Activated T-cell treated with anti-CD3 and anti-CD28 coated beads, Interleukin-2, amount 50 U/mL, for 24 hours (primary cell): ENCODE data around the gene TEX10.
A peak's percentile ranks its signal among the peaks of the same experiment; 100 is the strongest.
"Not testable (repeated sequence)": the region's sequence is repeated elsewhere in the genome, so short reads cannot be mapped to it uniquely, and the experiment has no call there.

Experiments used
- DNase-seq: peaks from one replicate; pipeline ENCODE4 v3.0.0-alpha.2; 2020
- H3K27ac Mint-ChIP-seq: 2 replicates; pipeline ENCODE4 v1.8.0; 2020; ENCODE audit warnings: mild to moderate bottlenecking, mixed read lengths
- H3K27me3 Mint-ChIP-seq: 2 replicates; pipeline ENCODE4 v1.8.0; 2020; ENCODE audit warnings: mixed read lengths
- H3K36me3 Mint-ChIP-seq: 2 replicates; pipeline ENCODE4 v1.8.0; 2020; ENCODE audit warnings: low read depth, mixed read lengths
- H3K4me1 Mint-ChIP-seq: 2 replicates; pipeline ENCODE4 v1.8.0; 2020; ENCODE audit warnings: low read depth, mixed read lengths
- H3K4me3 Mint-ChIP-seq: 2 replicates; pipeline ENCODE4 v1.8.0; 2020; ENCODE audit warnings: mild to moderate bottlenecking, moderate library complexity, mixed read lengths
- H3K9me3 Mint-ChIP-seq: 2 replicates; pipeline ENCODE4 v1.8.0; 2020; ENCODE audit warnings: mixed read lengths

The TEX10 gene

GRCh38 chr9:100352727-100353505, at the start of gene TEX10:
Gene TEX10, minus strand, starts transcription at chr9:100352942. Its CDS starts 3,579 bp downstream, at chr9:100349363.
- Mint-ChIP-seq H3K9me3 (peaks cover 4% of the 10 kb centered on the region), H3K4me1 (peaks cover 50% of the 10 kb centered on the region), H3K27ac (peak within 1 kb of the TSS; percentile 95), H3K36me3 (peaks cover 62% of the 10 kb centered on the region), H3K4me3 (peak within 1 kb of the TSS; percentile 97), H3K27me3 (no peaks in the 10 kb centered on the region)
- peak; percentile 92 for DNase-seq

- no peak overlapping the region for H3K27ac Mint-ChIP-seq
- H3K4me1 Mint-ChIP-seq, result no peaks in the 10 kb centered on the region
- H3K9me3 Mint-ChIP-seq, result no peaks in the 10 kb centered on the region
- DNase-seq, result no peak
- H3K36me3 Mint-ChIP-seq, result no peaks in the 10 kb centered on the region
- no peak overlapping the region for H3K4me3 Mint-ChIP-seq
- peaks cover 10% of the 10 kb centered on the region for H3K27me3 Mint-ChIP-seq
Measured at GRCh38 chr9:100401042-100401441, 48.3 kb upstream of the TEX10 start.

GRCh38 chr9:100397529-100398266, 45.0 kb upstream of the TEX10 start:
- Mint-ChIP-seq H3K36me3 (peaks cover 4% of the 10 kb centered on the region), H3K4me3 (no peak overlapping the region), H3K9me3 (peaks cover 2% of the 10 kb centered on the region), H3K27ac (no peak overlapping the region), H3K4me1 (no peaks in the 10 kb centered on the region), H3K27me3 (peaks cover under 1% of the 10 kb centered on the region)
- DNase-seq, result no peak

GRCh38 chr9:100396769-100397168, 44.0 kb upstream of the TEX10 start:
- Mint-ChIP-seq H3K36me3 (peaks cover 6% of the 10 kb centered on the region), H3K4me3 (no peak overlapping the region), H3K27me3 (no peaks in the 10 kb centered on the region), H3K4me1 (no peaks in the 10 kb centered on the region), H3K27ac (no peak overlapping the region), H3K9me3 (peaks cover 3% of the 10 kb centered on the region)
- DNase-seq, result no peak

- H3K4me1 Mint-ChIP-seq, result no peaks in the 10 kb centered on the region
- peaks cover 9% of the 10 kb centered on the region for H3K36me3 Mint-ChIP-seq
- no peaks in the 10 kb centered on the region for H3K27me3 Mint-ChIP-seq
- peaks cover 5% of the 10 kb centered on the region for H3K9me3 Mint-ChIP-seq
- H3K27ac Mint-ChIP-seq, result no peak overlapping the region
- no peak for DNase-seq
- H3K4me3 Mint-ChIP-seq, result no peak overlapping the region
Measured at GRCh38 chr9:100394816-100395215, 42.1 kb upstream of the TEX10 start.

- Mint-ChIP-seq H3K27me3 (no peaks in the 10 kb centered on the region), H3K4me3 (no peak overlapping the region), H3K27ac (no peak overlapping the region), H3K36me3 (peaks cover 9% of the 10 kb centered on the region), H3K9me3 (peaks cover 5% of the 10 kb centered on the region), H3K4me1 (no peaks in the 10 kb centered on the region)
- DNase-seq, result no peak
Measured at GRCh38 chr9:100394032-100394695, 41.4 kb upstream of the TEX10 start.

GRCh38 chr9:100392989-100393388, 40.2 kb upstream of the TEX10 start:
- not testable (repeated sequence) for H3K36me3 Mint-ChIP-seq, H3K27ac Mint-ChIP-seq, H3K4me3 Mint-ChIP-seq, H3K27me3 Mint-ChIP-seq, H3K4me1 Mint-ChIP-seq, H3K9me3 Mint-ChIP-seq, DNase-seq

- no peak for DNase-seq
- Mint-ChIP-seq H3K36me3 (no peaks in the 10 kb centered on the region), H3K4me1 (no peaks in the 10 kb centered on the region), H3K27ac (no peak overlapping the region), H3K4me3 (no peak overlapping the region), H3K27me3 (no peaks in the 10 kb centered on the region), H3K9me3 (peaks cover under 1% of the 10 kb centered on the region)
Measured at GRCh38 chr9:100379862-100380261, 27.1 kb upstream of the TEX10 start.

GRCh38 chr9:100377015-100377414, 24.3 kb upstream of the TEX10 start:
- Mint-ChIP-seq H3K9me3 (no peaks in the 10 kb centered on the region), H3K4me3 (no peak overlapping the region), H3K27ac (no peak overlapping the region), H3K27me3 (no peaks in the 10 kb centered on the region), H3K4me1 (no peaks in the 10 kb centered on the region), H3K36me3 (no peaks in the 10 kb centered on the region)
- no peak for DNase-seq

- H3K27me3 Mint-ChIP-seq, result no peaks in the 10 kb centered on the region
- H3K27ac Mint-ChIP-seq, result no peak overlapping the region
- H3K4me1 Mint-ChIP-seq, result no peaks in the 10 kb centered on the region
- H3K36me3 Mint-ChIP-seq, result no peaks in the 10 kb centered on the region
- DNase-seq, result no peak
- no peaks in the 10 kb centered on the region for H3K9me3 Mint-ChIP-seq
- no peak overlapping the region for H3K4me3 Mint-ChIP-seq
Measured at GRCh38 chr9:100375658-100376057, 22.9 kb upstream of the TEX10 start.

- Mint-ChIP-seq H3K4me1 (no peaks in the 10 kb centered on the region), H3K27ac (no peak overlapping the region), H3K9me3 (peaks cover 8% of the 10 kb centered on the region), H3K4me3 (no peak overlapping the region), H3K36me3 (peaks cover 7% of the 10 kb centered on the region), H3K27me3 (no peaks in the 10 kb centered on the region)
- no peak for DNase-seq
Measured at GRCh38 chr9:100372648-100373047, 19.9 kb upstream of the TEX10 start.

GRCh38 chr9:100370064-100370723, 17.5 kb upstream of the TEX10 start:
- DNase-seq, result no peak
- Mint-ChIP-seq H3K4me1 (no peaks in the 10 kb centered on the region), H3K27me3 (no peaks in the 10 kb centered on the region), H3K27ac (no peak overlapping the region), H3K4me3 (no peak overlapping the region), H3K36me3 (peaks cover 7% of the 10 kb centered on the region), H3K9me3 (peaks cover 10% of the 10 kb centered on the region)

GRCh38 chr9:100368672-100369071, 15.9 kb upstream of the TEX10 start:
- no peak for DNase-seq
- no peak overlapping the region for H3K4me3 Mint-ChIP-seq
- no peak overlapping the region for H3K27ac Mint-ChIP-seq
- H3K36me3 Mint-ChIP-seq, result peaks cover 7% of the 10 kb centered on the region
- H3K27me3 Mint-ChIP-seq, result no peaks in the 10 kb centered on the region
- H3K9me3 Mint-ChIP-seq, result peaks cover 10% of the 10 kb centered on the region
- no peaks in the 10 kb centered on the region for H3K4me1 Mint-ChIP-seq

GRCh38 chr9:100366121-100366520, 13.4 kb upstream of the TEX10 start:
- no peak overlapping the region for H3K4me3 Mint-ChIP-seq
- DNase-seq, result no peak

More at GRCh38 chr9:100366121-100366520, 13.4 kb upstream of the TEX10 start:
- Mint-ChIP-seq H3K36me3 (peaks cover 7% of the 10 kb centered on the region), H3K27ac (no peak overlapping the region), H3K27me3 (no peaks in the 10 kb centered on the region), H3K4me1 (no peaks in the 10 kb centered on the region), H3K9me3 (peaks cover 10% of the 10 kb centered on the region)
